Measurements from ENCODE around the gene SYT8.

Gene SYT8

DNA sequence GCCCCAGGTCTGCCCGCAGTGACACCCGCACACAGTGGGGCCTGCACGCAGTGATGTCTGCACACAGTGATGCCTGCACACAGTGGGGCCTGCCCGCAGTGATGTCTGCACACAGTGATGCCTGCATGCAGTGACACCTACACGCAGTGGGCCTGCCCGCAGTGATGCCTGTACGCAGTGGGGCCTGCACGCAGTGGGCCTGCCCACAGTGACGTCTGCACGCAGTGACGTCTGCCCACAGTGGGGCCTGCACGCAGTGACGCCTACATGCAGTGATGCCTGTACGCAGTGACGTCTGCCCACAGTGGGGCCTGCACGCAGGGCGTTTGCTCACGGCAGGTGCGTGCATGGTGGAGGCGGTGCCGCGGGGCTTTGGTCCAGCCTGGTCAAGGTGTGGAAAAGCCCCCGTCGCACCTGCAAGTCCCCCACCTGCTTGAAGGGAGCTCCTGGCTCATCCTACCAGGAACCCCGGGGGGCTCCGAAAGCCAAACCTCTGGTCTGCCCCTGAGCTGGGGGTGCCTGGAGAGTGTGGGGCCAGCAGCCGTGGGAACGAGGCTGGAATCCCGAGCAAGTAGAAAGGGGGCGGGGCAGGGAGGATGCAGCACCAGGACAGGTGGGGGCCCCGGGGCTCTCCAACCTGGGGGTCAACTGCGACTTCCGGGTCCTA is 8.9 kb upstream of the SYT8 start:
- Histone ChIP-seq H3K9me3 (ENCODE audit: control insufficient read depth, low read length) (no peaks in the 10 kb centered on the region), H3K36me3 (ENCODE audit: control insufficient read depth, insufficient read depth, low read length) (no peaks in the 10 kb centered on the region), H3K27me3 (ENCODE audit: control insufficient read depth, insufficient read depth, low read length, poor library complexity, severe bottlenecking) (no peaks in the 10 kb centered on the region), H3K4me3 (ENCODE audit: insufficient read depth, low read depth, low read length) (no peak overlapping the region), H3K4me1 (ENCODE audit: control insufficient read depth, insufficient read depth, low read length) (no peaks in the 10 kb centered on the region), H3K27ac (ENCODE audit: insufficient read depth, low read depth, low read length, poor library complexity, severe bottlenecking) (no peak overlapping the region)
- WGBS, 2 experiments, result 95% methylated on average over 33 of the region's 33 CpGs

- no peaks in the 10 kb centered on the region for H3K9me3 ChIP-seq (ENCODE audit: control insufficient read depth, low read length)
- H3K4me3 ChIP-seq (ENCODE audit: insufficient read depth, low read depth, low read length), result no peak overlapping the region
- H3K36me3 ChIP-seq (ENCODE audit: control insufficient read depth, insufficient read depth, low read length), result no peaks in the 10 kb centered on the region
- H3K27me3 ChIP-seq (ENCODE audit: control insufficient read depth, insufficient read depth, low read length, poor library complexity, severe bottlenecking), result no peaks in the 10 kb centered on the region
- H3K4me1 ChIP-seq (ENCODE audit: control insufficient read depth, insufficient read depth, low read length), result no peaks in the 10 kb centered on the region
- H3K27ac ChIP-seq (ENCODE audit: insufficient read depth, low read depth, low read length, poor library complexity, severe bottlenecking), result no peak overlapping the region
- 81 to 85% methylated on average over 15 of the region's 15 CpGs for WGBS, 2 experiments
Measured at GRCh38 chr11:1826552-1827094, 8.2 kb upstream of the SYT8 start.

GRCh38 chr11:1827095-1827813 is 7.5 kb upstream of the SYT8 start:
- H3K36me3 ChIP-seq (ENCODE audit: control insufficient read depth, insufficient read depth, low read length), result no peaks in the 10 kb centered on the region
- H3K4me3 ChIP-seq (ENCODE audit: insufficient read depth, low read depth, low read length), result no peak overlapping the region
- no peak overlapping the region for H3K27ac ChIP-seq (ENCODE audit: insufficient read depth, low read depth, low read length, poor library complexity, severe bottlenecking)
- H3K4me1 ChIP-seq (ENCODE audit: control insufficient read depth, insufficient read depth, low read length), result no peaks in the 10 kb centered on the region
- 93 to 95% methylated on average over 27 of the region's 27 CpGs for WGBS, 2 experiments
- H3K9me3 ChIP-seq (ENCODE audit: control insufficient read depth, low read length), result no peaks in the 10 kb centered on the region
- peaks cover 3% of the 10 kb centered on the region for H3K27me3 ChIP-seq (ENCODE audit: control insufficient read depth, insufficient read depth, low read length, poor library complexity, severe bottlenecking)

DNA sequence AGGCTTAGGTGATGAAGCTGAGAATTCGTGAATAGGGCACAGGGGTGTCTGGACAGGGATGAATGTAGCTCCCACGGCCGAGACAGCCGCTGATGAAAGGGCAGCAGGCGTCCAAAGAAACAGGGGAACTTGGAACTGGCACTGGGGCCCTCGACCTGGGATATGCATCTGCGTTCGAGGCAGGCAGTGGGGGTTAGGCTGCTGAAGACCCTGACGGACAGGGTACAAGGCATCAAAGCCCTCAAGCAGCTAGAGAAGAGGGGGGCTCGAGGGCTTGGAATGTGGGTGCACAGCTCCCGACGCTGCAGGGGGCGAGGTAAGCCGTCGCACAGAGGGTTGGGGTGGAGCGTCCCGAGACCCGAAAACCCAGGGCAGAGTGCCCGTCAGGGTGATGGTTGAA is 6.9 kb upstream of the SYT8 start:
- Histone ChIP-seq H3K36me3 (ENCODE audit: control insufficient read depth, insufficient read depth, low read length) (no peaks in the 10 kb centered on the region), H3K9me3 (ENCODE audit: control insufficient read depth, low read length) (no peaks in the 10 kb centered on the region), H3K4me1 (ENCODE audit: control insufficient read depth, insufficient read depth, low read length) (no peaks in the 10 kb centered on the region), H3K4me3 (ENCODE audit: insufficient read depth, low read depth, low read length) (no peak overlapping the region), H3K27ac (ENCODE audit: insufficient read depth, low read depth, low read length, poor library complexity, severe bottlenecking) (no peak overlapping the region), H3K27me3 (ENCODE audit: control insufficient read depth, insufficient read depth, low read length, poor library complexity, severe bottlenecking) (peaks cover 8% of the 10 kb centered on the region)
- WGBS, 2 experiments, result 88 to 90% methylated on average over 19 of the region's 19 CpGs

DNA sequence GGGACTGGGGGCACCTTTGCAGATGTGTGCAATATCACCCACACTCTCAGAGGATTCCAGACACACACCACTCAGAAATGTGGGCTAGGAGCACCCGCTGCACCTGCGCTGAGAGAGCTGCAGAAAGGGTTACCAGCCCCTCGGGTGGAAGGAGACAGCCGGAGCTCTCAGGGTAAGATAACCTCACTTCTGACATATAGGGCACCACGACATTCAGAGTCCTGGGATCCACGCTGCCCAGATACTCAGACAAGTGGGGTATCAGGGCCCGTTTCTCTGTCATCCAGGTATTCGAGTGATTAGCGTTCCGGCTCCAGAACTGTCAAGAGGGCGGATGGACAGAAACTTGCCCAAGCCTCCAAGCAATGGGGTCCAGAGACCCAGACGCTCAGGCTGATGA is 6.2 kb upstream of the SYT8 start:
- 90 to 91% methylated on average over 12 of the region's 12 CpGs for WGBS, 2 experiments
- H3K27me3 ChIP-seq (ENCODE audit: control insufficient read depth, insufficient read depth, low read length, poor library complexity, severe bottlenecking), result peaks cover 14% of the 10 kb centered on the region
- no peaks in the 10 kb centered on the region for H3K4me1 ChIP-seq (ENCODE audit: control insufficient read depth, insufficient read depth, low read length)

GRCh38 chr11:1829039-1829820 is 5.6 kb upstream of the SYT8 start:
- Histone ChIP-seq H3K9me3 (ENCODE audit: control insufficient read depth, low read length) (no peaks in the 10 kb centered on the region), H3K4me3 (ENCODE audit: insufficient read depth, low read depth, low read length) (no peak overlapping the region), H3K27me3 (ENCODE audit: control insufficient read depth, insufficient read depth, low read length, poor library complexity, severe bottlenecking) (peaks cover 14% of the 10 kb centered on the region), H3K4me1 (ENCODE audit: control insufficient read depth, insufficient read depth, low read length) (no peaks in the 10 kb centered on the region), H3K36me3 (ENCODE audit: control insufficient read depth, insufficient read depth, low read length) (no peaks in the 10 kb centered on the region), H3K27ac (ENCODE audit: insufficient read depth, low read depth, low read length, poor library complexity, severe bottlenecking) (no peak overlapping the region)
- WGBS, 2 experiments, result 81 to 85% methylated on average over 11 of the region's 11 CpGs

More for the DNA sequence above, 6.2 kb upstream of the SYT8 start:
- no peaks in the 10 kb centered on the region for H3K36me3 ChIP-seq (ENCODE audit: control insufficient read depth, insufficient read depth, low read length)
- no peak overlapping the region for H3K27ac ChIP-seq (ENCODE audit: insufficient read depth, low read depth, low read length, poor library complexity, severe bottlenecking)
- no peaks in the 10 kb centered on the region for H3K9me3 ChIP-seq (ENCODE audit: control insufficient read depth, low read length)
- H3K4me3 ChIP-seq (ENCODE audit: insufficient read depth, low read depth, low read length), result no peak overlapping the region

- Histone ChIP-seq H3K9me3 (ENCODE audit: control insufficient read depth, low read length) (no peaks in the 10 kb centered on the region), H3K36me3 (ENCODE audit: control insufficient read depth, insufficient read depth, low read length) (no peaks in the 10 kb centered on the region), H3K27ac (ENCODE audit: insufficient read depth, low read depth, low read length, poor library complexity, severe bottlenecking) (no peak overlapping the region), H3K4me3 (ENCODE audit: insufficient read depth, low read depth, low read length) (no peak overlapping the region), H3K4me1 (ENCODE audit: control insufficient read depth, insufficient read depth, low read length) (no peaks in the 10 kb centered on the region), H3K27me3 (ENCODE audit: control insufficient read depth, insufficient read depth, low read length, poor library complexity, severe bottlenecking) (peaks cover 14% of the 10 kb centered on the region)
- 87 to 89% methylated on average over 6 of the region's 6 CpGs for WGBS, 2 experiments
Measured at GRCh38 chr11:1830004-1830321, 4.8 kb upstream of the SYT8 start.

DNA sequence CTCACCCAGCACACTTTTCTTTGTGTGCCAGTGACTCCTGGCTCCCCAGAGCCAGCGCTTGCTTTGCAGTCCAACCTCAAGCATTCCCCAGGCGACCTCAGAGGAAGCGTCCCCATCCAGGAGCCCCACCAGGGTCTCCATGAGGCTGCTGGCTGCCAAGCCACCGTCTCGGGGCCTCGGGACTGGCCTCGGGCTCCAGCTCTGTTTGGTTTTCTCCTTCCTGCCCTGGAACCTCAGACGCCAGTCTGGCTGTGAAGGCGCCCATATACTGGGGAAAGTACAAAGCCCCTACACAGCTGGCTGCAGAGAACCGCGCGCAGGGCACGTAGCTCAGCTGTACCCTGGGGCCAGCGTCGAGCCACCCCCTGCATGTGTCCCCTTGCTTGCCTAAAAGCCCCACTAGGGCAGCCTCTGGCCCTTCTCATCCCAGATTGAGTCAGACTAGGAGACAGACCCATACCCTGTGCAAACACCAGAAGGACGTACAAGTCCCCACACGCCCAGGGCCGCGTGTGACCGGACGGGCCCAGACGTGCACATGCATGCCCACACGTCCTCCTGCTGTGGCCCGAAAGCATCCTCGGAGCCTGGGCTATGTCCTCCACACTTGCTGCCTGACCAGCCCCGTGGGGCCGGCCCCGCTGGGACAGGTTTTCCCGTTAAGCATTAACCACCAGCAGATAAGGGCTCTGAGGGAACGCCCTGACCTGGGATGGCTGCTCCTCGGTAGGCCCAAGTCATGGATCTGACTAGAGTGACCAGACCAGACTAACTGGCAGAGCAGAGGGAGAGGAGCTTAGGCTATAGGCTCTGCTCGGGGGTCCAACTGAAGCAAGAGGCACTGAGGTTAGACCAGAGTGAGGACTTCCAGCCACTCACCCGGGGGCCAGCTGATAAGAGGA is 4.2 kb upstream of the SYT8 start:
- Histone ChIP-seq H3K9me3 (ENCODE audit: control insufficient read depth, low read length) (no peaks in the 10 kb centered on the region), H3K27me3 (ENCODE audit: control insufficient read depth, insufficient read depth, low read length, poor library complexity, severe bottlenecking) (peaks cover 14% of the 10 kb centered on the region), H3K4me1 (ENCODE audit: control insufficient read depth, insufficient read depth, low read length) (no peaks in the 10 kb centered on the region), H3K36me3 (ENCODE audit: control insufficient read depth, insufficient read depth, low read length) (no peaks in the 10 kb centered on the region), H3K27ac (ENCODE audit: insufficient read depth, low read depth, low read length, poor library complexity, severe bottlenecking) (no peak overlapping the region), H3K4me3 (ENCODE audit: insufficient read depth, low read depth, low read length) (no peak overlapping the region)
- WGBS, 2 experiments, result 89 to 92% methylated on average over 33 of the region's 33 CpGs

DNA sequence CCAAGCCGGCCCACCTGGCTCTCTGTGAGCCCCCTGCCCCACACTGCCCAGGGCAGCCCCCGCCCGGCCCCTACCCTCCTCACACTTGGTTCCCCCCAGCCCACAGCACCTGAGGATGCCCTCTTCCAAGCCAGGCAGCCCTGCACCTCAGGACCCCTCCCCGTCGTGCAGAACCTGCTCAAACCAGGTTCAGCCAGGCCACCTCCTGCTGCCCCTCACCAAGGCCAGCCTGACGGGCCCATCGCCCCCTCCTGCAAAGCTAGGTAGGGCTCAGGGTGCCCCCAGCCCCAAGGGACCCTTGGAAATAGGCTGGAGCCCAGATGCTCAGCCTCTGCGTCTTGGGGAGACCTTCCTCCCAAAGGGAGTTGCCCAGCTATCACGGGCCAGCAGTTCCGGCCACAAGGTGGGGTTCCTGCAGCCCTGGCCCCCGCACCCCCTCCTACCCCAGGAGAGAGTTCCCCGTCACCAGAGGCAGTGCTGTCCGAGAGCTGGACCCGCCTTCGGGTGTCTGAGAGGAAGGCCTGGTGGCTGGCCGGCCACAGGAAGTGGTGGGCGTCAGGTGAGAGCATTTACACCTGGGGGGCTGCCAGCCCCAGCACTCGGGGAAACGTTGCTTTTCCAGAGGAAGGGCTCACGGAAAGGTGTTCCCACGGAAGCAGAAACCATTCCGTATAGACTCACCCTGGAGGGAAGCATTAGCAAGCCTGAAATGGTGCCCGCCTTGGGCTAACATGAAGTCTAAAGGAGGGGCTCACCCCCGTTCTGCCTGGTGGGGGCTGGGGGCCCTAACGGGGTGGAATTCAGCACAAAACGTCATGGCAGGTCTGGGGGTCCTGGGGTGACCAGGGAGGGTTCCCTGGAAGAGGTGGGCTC is 3.2 kb upstream of the SYT8 start:
- peaks cover 14% of the 10 kb centered on the region for H3K27me3 ChIP-seq (ENCODE audit: control insufficient read depth, insufficient read depth, low read length, poor library complexity, severe bottlenecking)
- 79 to 80% methylated on average over 26 of the region's 26 CpGs for WGBS, 2 experiments

More for the DNA sequence above, 3.2 kb upstream of the SYT8 start:
- H3K27ac ChIP-seq (ENCODE audit: insufficient read depth, low read depth, low read length, poor library complexity, severe bottlenecking), result no peak overlapping the region
- H3K4me3 ChIP-seq (ENCODE audit: insufficient read depth, low read depth, low read length), result no peak overlapping the region
- H3K4me1 ChIP-seq (ENCODE audit: control insufficient read depth, insufficient read depth, low read length), result no peaks in the 10 kb centered on the region
- no peaks in the 10 kb centered on the region for H3K9me3 ChIP-seq (ENCODE audit: control insufficient read depth, low read length)
- no peaks in the 10 kb centered on the region for H3K36me3 ChIP-seq (ENCODE audit: control insufficient read depth, insufficient read depth, low read length)
